GM18511 (cell line): ENCODE data around the gene CDHR5.
"Not testable (repeated sequence)": the region's sequence is repeated elsewhere in the genome, so short reads cannot be mapped to it uniquely, and the experiment has no call there.

Experiments
- ATAC-seq: cut with Tn5 transposase; IDR thresholded peaks from one replicate; pipeline ENCODE4 v1.9.1; 2021; ENCODE audit warnings: mild to moderate bottlenecking, moderate library complexity; ENCODE audit not compliant: unreplicated experiment

The CDHR5 gene, protein sequence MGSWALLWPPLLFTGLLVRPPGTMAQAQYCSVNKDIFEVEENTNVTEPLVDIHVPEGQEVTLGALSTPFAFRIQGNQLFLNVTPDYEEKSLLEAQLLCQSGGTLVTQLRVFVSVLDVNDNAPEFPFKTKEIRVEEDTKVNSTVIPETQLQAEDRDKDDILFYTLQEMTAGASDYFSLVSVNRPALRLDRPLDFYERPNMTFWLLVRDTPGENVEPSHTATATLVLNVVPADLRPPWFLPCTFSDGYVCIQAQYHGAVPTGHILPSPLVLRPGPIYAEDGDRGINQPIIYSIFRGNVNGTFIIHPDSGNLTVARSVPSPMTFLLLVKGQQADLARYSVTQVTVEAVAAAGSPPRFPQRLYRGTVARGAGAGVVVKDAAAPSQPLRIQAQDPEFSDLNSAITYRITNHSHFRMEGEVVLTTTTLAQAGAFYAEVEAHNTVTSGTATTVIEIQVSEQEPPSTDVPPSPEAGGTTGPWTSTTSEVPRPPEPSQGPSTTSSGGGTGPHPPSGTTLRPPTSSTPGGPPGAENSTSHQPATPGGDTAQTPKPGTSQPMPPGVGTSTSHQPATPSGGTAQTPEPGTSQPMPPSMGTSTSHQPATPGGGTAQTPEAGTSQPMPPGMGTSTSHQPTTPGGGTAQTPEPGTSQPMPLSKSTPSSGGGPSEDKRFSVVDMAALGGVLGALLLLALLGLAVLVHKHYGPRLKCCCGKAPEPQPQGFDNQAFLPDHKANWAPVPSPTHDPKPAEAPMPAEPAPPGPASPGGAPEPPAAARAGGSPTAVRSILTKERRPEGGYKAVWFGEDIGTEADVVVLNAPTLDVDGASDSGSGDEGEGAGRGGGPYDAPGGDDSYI

DNA sequence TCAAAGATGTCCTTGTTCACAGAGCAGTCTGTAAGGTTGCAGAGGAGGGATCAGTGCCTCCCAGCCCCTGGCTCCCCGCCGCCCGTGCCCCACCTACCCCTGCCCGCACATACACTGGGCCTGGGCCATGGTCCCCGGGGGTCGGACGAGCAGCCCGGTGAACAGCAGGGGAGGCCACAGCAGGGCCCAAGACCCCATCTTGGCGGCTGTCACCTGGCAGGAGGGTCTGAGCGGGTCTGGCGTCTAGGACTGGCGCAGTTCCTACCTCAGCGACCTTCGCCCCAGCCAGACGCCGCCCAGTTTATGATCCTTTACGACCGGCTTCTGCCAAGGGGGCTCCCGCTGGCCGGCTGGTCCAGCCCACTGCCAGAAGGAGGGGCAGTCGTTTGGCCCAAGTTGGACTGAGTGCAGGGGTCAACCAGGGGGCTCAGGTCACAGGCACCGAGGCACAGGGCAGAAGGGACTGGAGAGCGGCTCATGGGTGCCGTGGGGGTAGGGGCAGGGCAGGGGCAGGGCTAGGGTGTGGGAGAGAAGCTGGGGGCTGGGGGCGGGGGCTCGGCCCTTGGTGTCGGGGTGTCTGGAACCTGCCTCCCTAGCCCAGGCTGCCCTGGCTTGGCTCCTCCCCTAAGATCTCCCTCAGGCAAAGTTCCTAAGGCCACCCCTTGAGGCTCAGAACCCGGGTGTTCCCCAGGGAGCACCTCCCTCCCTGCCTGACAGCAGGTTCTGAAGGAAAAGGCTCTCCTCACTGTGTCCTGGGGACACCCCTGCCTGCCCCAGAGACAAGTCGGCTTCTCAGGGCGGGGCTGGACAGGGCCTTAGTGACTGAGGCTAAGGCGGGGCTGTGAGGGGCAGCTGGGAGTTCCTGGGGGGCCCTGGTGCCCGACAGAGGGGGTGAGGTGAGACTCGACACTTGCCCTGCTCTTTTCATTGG lies at the start of gene CDHR5:
TSS of gene CDHR5 (minus strand) at position 251 of the 931 bp plus-strand sequence. CDS start at position 198, 53 bp downstream.
- no peak for ATAC-seq

DNA sequence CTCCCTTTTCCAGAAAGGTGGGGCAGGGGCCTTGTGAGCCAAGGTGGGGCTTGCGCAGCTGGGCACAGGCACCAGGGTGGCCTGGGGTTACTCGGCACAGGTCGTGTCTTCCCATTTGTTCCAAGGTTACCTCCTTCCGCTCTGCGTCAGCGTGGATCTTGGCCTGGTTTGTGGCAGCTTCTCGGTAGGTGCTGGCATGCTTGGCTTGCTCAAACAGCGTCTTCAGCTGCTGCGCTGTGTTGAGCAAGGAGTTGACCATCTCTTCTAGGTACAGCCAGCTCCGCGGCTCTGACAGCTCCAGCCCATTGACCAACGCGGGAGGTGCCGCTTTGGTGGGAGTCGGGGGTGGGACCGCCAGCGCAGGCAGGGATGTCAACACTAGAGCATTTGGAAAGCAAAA lies 49.7 kb upstream of the CDHR5 start:
- ATAC-seq = no peak

DNA sequence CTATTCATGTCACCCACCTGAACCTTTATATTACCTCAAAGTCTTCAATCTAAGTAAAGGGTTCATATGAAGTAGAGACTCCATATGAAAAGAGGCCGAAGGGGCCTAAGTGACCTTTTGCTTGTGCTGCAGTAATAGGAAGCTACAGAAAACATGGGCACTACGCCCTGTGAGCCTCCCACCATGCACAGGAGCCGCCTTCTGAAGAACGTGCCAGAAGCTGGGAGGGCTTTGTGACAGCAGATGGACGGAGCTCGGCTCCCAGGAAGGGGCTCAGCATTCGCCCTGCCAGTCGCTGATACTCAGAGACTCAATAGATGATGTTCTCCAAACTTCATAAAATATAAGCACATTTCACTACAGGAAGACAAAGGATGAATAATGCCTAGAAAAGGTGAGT lies 49.1 kb upstream of the CDHR5 start:
- ATAC-seq = no peak

GRCh38 chr11:665704-666281 lies 41.0 kb upstream of the CDHR5 start:
- ATAC-seq = no peak

- no peak for ATAC-seq
These were observed 40.4 kb upstream of the CDHR5 start for GRCh38 chr11:665062-665703.

DNA sequence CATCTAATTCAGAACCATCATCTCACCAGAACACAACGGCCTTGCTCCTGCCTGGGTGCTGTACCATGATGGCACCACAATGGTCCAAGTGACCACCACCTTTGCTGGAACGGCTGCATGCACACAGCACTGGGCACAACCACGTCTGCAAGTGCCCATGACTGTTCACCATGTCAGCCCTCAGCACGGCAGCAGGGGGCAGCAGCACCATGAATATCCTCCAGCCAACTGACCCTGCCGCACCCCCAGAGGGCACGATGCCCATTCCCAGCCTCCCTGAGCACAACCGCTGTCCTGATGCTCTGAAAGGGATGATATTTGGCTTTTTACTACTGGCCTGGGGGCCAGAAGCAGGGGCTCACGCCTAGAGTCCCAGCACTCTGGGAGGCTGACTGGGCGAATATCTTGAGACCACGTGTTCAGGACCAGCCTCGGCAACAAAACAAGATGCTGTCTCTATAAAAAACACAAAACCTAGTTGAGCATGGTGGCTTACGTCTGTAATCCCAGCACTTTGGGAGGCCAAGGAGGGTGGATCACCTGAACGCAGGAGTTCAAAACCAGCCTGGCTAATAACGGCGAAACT lies 38.0 kb upstream of the CDHR5 start:
- no peak for ATAC-seq

- ATAC-seq = no peak
These were observed 36.1 kb upstream of the CDHR5 start for GRCh38 chr11:660681-661444.

GRCh38 chr11:660281-660680 lies 35.5 kb upstream of the CDHR5 start:
- ATAC-seq = no peak

DNA sequence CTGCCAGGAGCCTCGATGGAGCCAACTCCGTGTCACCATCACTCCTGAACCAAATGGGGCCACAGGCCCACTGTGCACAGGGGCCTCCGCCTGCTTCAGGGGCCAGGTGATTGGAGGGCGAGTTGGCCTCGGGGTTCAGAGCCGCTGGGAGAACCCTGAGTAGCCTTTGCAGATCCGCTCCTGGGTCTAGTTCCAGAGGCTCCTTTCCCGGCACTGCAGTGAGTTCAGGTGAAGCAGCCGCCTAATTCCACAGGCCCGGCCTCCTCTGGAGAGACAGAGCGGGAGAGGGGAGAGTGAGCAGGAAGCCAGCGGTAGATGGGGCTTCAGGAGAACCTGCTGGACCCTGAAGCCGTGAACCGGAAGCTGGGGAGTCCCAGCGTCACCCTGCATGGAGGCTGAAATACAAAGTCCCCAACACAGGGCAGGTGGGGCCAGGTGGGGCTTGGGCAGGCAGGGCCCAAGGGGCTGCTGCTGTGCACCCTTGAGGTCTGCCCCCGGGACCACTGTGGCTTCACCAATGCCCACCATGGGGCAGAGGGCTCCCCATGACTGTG lies 34.9 kb upstream of the CDHR5 start:
- ATAC-seq = no peak

GRCh38 chr11:657691-658126 lies 33.0 kb upstream of the CDHR5 start:
- ATAC-seq = no peak

DNA sequence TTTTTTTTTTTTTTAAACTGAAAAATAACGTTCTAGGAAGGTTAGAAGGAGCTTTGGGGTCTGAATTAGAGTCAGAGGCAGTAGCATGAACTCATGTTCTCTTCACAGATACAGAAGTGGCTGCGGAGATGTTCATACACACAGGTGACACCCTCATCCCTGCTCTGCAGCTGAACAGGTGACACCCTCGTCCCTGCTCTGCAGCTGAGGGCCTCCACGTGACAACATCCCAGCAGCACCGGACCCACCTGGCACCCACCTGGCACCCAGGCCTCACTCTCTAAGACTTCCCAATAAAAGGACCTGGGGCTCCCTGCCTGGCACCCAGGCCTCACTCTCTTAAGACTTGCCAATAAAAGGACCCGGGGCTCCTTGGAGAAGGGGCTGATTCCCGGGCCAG lies 32.1 kb upstream of the CDHR5 start:
- ATAC-seq = no peak

DNA sequence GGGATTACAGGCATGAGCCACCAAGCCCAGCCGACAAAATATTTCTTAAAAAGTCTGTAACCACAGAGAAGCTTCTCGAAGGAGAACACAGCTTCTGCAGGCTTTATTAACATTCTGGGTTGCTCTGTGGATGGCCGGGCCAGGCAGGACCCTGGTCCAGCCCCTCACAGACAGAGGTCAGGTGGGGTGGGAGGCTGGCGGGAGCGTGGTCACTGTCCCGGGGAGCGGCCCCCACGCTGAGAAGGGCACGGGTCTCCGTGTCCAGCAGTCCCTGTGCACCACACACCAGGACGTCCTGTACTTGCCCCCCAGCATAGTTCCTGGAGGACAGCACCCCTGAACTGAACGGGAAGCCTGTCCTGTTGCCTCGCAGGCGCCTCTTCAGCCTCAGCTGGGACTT lies 31.7 kb upstream of the CDHR5 start:
- no peak for ATAC-seq

DNA sequence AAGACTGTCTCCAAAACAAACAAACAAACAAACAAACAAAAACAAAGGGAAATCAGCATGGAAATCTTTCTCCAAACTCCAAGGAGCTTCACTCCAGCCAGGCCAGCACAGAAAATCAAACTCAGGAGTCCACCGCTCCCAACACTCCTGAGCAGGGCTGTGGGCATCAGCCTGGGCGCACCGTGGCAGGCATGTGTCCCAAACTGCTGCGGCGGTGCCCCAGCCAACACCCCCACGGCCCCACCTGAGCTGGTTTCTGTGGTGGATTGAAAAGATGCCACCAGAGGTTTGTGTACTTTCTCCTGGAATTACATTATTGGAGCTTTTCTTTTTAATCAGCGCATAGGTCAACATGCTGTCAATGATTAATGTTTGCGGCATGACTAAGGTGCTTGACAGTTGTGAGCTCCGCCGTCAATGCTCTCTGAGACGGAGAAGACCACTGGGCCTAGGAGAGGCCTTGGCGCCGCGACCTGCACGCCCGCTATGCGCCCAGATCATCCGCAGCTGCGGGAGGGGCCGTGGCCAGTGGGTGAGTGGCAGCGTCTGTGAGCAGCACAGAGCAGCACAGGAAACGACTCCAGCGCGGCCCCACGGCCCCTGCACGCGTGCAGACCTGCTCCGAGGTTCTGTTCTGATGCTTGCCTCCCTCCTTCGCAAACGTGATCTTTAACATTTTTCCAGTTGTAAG lies 30.4 kb upstream of the CDHR5 start:
- ATAC-seq = no peak

GRCh38 chr11:654444-654843 lies 29.7 kb upstream of the CDHR5 start:
- ATAC-seq = not testable (repeated sequence)

GRCh38 chr11:653837-654236 lies 29.1 kb upstream of the CDHR5 start:
- no peak for ATAC-seq

DNA sequence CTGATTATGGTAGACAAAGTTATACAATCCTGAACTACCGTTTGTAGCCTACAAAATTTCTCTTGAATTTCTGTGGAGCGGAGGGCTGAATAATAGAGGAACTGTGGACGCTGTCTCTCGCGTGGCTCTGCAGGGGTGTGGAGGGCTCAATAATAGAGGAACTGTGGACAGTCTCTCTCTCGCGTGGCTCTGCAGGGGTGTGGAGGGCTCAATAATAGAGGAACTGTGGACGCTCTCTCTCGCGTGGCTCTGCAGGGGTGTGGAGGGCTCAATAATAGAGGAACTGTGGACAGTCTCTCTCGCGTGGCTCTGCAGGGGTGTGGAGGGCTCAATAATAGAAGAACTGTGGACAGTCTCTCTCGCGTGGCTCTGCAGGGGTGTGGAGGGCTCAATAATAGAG lies 28.4 kb upstream of the CDHR5 start:
- not testable (repeated sequence) for ATAC-seq

DNA sequence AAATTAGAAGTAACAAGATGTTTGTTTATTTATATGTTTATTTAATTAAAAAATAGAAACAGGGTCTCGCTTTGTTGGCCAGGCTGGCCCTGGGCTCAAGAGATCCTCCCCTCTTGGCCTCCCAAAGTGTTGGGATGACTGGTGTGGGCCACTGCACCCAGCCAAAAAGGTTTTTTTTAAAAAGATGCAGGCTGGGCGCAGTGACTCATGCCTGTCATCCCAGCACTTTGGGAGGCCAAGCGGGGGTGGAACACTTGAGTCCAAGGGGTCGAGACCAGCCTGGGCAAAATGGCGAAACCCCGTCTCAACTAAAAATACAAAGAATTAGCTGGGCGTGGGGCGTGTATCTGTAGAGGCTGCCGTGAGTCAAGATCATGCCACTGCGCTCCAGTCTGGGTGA lies 25.7 kb upstream of the CDHR5 start:
- ATAC-seq = no peak

GRCh38 chr11:647672-648158 lies 23.0 kb upstream of the CDHR5 start:
- not testable (repeated sequence) for ATAC-seq
